Urothelium cell line (cell line): ENCODE data around the gene TSBP1.

Experiments
- DNase-seq: peaks from one replicate; pipeline ENCODE4 v3.0.0; 2011; ENCODE audit warnings: low spot score, mixed read lengths
- FAIRE-seq: peaks from 2 replicates; lab custom pipeline; 2011; peaks lifted over from hg19 to GRCh38; lab: Jason Lieb, UNC

TSBP1 gene

DNA sequence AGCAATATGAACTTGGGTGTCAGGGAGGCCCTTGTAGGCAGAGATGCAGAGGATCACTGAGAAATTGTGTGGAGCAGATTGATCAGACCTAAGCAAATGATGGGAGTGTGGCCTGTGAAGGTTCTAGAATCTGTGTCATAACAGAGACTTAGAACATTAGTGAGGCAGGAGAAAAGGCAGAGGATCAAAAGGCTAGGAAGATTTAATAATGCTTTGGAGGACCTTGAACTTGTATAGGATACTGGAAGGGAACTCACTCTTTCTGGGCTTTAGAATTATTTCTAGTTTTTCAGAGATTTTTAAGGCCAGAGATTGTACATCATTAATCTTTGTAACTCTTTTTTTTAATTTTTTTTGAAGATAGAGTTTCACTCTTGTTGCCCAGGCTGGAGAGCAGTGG, at the start of gene TSBP1:
Gene TSBP1, minus strand, starts transcription at position 101 of the 400 bp plus-strand sequence. CDS start 197 bp downstream, outside the sequence.
- no peak for DNase-seq
- no peak for FAIRE-seq

DNA sequence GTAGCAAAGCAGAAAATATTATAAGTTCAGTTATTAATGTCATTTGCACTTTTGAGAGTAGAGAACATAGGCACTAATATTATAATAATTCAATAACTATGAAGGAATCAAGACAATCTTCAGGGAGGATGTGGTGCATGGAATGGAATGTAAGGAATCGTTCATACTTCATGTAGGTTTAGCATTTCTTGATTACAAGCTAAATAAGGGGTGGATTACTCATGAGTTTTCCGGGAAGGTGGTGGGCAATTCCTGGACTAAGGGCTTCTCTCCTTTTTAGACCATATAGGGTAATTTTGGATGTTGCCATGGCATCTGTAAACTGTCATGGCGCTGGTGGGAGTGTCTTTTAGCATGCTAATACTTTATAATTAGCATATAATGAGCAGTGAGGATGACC, 44.3 kb upstream of the TSBP1 start:
- DNase-seq: no peak
- FAIRE-seq: no peak

DNA sequence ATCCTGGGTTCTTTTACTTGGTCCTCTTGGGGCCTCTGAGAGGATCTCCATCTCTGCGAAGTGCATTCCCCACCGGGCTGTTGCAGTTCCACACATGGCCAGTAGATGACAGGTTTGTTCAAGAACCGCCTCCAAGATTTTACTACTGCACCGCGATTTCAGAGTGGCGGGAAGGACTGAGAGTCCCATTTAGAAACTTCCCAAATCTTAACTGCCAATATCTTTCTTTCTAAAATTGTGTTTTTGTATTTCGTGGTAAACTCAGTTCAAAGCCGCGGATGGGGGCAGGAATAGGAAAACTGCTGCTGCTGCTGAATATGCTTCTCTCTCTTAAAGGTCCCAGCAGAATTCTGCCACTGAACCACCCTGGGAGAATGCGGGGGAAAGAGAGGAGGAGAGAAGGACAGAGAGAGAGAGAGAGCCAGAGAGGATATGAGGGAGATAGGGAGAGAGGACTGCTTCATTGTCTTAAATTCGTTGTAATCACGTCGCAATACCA, 43.9 kb upstream of the TSBP1 start:
- DNase-seq (peak; percentile 67), FAIRE-seq (no peak)

DNA sequence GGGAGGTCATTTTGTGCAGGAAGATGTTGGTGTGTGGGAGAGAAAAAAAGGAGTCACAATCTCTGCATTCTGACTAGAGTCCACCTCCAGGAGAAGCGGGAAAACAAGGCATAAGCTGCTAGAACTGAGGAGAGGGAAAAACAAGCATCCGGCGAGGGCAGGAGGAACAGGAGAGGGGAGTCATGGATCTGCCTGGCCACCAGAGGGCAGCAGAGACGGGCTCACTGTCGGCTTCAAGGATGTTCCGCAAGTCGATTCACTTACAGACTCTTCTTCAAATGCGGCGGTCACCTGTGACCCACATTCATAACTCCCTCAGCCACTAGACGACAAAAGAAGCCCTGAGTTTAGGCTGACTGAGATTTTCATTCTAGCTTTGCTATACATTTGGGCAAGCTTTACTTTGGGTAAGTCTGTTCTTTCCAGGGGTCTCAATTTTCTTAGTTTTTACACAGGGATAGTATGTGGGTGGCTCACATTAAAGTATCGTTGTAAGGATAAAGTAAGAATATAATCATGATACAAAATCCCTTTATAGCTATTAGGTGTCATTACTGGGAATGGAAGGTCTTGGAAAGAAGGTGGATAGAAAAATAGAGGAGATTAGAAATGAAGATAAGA, 41.8 kb upstream of the TSBP1 start:
- DNase-seq (peak; percentile 83), FAIRE-seq (peak; percentile 48)

DNA sequence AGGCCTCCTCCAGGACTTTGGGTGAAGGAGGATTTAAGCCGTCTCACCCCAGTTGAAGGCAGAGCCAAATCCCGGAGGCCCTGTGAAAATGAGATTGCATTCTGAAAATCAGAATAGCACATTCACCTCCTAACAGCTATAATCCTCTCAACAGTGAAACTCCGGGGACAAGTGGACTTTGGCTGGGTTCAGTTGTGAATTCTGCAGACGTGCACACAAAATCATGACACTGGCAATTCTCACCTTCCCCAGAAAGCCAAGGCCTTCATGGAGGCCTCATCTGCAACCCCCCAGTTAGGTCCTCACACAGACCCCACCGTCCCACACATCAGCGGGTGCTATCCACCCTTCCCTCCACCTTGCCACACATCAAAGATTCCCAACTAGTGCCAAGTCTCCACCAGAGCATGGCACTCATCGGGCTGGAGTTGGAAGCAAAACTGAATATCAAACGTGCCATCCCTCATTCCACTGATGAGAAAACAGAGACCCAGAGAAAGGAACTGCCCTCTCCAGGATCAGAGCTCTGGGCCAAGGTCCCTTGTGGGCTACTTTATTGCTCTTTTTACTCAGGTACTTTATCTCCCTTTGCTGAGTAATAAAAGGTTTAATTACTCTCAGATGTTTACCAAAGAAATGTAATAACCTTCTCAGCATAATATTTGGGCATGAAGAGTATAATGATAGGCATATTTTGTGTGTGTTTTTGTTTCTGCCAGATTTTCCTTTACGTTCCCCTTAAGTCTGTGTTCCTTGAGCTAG, 40.0 kb upstream of the TSBP1 start:
- DNase-seq (no peak), FAIRE-seq (no peak)

- FAIRE-seq (no peak), DNase-seq (no peak)
These were observed 39.2 kb upstream of the TSBP1 start for GRCh38 chr6:32410906-32411305.

GRCh38 chr6:32406857-32407256, 35.2 kb upstream of the TSBP1 start, which contains the start of gene BTNL2:
BTNL2 (minus strand) TSS chr6:32407181; CDS start chr6:32407123, 58 bp downstream.
- DNase-seq: no peak
- no peak for FAIRE-seq

- DNase-seq (no peak), FAIRE-seq (no peak)
These were observed 34.5 kb upstream of the TSBP1 start for GRCh38 chr6:32406197-32406596.

- FAIRE-seq (no peak), DNase-seq (no peak)
These were observed 34.0 kb upstream of the TSBP1 start for GRCh38 chr6:32405656-32406055.

GRCh38 chr6:32402812-32403211, 31.1 kb upstream of the TSBP1 start:
- no peak for DNase-seq
- FAIRE-seq: no peak

DNA sequence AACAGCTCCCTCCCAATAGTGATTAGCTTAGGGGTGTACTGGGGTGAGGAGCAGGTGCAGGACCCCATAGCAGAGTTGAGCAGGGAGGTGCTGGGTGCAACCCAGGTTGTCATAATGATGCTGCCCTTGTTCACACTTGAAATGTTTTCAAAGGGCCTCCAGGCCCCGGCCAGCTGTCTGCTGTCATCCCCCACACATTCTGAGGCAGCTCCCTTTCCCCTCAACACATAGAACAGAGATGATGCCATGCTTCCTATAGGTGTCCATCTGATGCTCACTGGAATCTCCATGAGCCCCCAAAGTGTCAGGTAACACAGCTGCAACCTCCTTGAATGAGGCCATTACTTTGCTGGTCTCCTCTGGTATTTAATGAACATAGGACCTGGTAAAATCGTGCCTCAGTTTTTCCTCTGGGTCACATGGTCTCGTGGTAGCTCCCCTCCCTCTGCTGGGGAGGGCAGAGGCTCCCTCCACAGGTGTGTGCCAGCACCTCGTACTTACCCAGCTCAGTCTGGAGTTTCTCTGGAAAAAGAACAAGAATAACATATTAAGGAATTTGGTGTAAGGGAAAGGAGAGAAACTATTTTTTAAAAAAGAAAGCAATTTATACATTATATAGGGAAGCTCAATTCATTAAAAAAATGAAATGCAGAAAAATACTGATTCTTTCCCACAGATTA, 29.7 kb upstream of the TSBP1 start:
- FAIRE-seq: no peak
- DNase-seq: no peak

GRCh38 chr6:32397252-32397920, 25.7 kb upstream of the TSBP1 start:
- FAIRE-seq (no peak), DNase-seq (no peak)

DNA sequence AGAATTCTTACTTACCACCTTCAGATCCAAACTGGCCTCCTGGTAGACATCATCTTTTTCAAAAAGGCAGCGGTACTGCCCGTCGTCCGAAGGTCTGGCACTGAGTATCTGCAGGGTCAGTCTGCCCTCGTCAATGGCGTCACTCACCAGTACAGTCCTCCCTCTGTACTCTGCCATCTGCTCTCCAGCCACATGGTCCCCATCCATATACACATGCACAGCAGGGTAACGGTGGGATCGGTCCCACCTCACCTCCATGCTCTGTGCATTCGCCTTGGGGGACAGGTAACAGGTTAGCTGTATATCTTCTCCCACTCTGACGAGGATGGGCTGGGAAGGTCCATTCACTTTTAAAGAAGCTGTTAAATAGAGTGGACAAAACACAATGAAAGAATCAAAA, 24.3 kb upstream of the TSBP1 start:
- FAIRE-seq (no peak), DNase-seq (no peak)

- FAIRE-seq: no peak
- DNase-seq: no peak
These were observed 22.1 kb upstream of the TSBP1 start for GRCh38 chr6:32393665-32394420.

DNA sequence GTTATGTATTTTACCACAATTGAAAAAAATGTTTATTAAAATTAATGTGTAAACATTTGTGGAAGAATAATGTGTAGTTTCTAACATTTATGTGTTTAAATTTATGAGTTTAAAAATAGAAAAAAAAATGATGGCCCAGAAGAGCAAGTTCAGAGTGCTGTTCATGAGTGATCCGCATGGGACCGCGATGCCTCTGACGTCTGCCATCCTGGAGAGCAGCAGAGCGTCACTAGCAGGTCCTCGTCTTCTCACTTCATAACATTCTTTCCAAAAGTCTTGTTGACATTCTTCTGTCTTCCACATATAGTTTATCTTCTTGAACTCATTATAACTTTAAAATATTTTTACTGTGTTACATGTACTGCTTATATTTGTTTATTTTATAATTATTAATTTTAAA, 19.8 kb upstream of the TSBP1 start:
- DNase-seq: no peak
- FAIRE-seq: no peak

DNA sequence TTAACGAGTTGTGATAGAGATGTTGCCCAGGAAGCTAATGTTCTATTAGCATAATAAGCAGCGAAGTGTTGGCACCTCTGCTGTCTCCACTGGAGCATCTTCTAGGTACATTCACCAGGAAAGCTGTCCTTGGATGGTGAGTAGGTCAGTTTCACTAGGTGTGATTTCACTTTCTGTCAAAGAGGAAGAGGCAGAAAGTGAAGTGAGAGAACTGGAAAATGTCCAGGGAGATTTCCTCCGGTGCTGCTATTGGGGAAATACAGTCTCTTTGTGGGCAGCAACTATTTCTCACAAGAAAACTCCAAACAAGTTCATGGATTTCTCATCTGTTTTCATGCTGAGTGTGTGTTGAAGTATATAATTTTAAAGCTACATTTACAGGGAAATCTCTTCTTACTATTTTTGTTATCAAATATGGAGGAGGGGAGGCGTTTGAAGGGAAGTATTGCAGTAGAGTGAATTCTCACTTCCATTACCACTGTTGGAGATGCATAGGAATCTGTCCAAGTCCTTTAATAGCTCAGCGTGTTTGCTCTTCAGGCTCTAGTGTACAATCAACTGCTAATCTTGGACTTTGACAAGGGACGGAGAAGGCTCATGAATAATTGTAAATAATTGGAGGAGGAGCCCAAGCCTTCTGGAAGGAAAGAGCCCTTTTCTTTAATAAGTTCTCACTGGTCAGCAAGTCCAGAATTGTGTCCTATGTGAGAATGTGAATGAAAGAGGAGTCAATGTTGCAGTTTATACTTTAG, 16.1 kb upstream of the TSBP1 start:
- FAIRE-seq: no peak
- DNase-seq: no peak

- DNase-seq: no peak
- FAIRE-seq: no peak
These were observed 14.3 kb upstream of the TSBP1 start for GRCh38 chr6:32386040-32386439.

- FAIRE-seq (no peak), DNase-seq (no peak)
These were observed 11.2 kb upstream of the TSBP1 start for GRCh38 chr6:32382757-32383420.

DNA sequence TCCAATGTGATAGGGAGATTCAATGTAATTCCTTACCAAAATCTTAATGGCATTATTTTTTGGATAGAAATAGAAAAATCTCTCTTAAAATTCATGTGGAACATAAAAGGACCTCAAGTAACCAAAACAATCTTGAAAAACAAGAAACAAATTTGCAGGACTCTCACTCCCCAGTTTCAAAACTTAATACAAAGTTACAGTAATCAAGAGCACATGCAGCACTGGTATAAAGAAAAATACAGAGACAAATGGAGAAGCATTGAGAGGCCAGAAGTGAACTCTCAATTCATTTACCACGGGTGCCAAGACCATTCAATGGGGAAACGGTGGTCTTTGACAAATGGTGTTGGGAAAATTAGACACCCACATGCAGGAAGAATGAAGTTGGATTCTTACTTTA, 7.8 kb upstream of the TSBP1 start:
- no peak for FAIRE-seq
- no peak for DNase-seq
